SK-N-SH (cell line): Measurements from ENCODE around the gene RFX3. TPM values are rescaled to one million over a fixed set of nuclear protein-coding genes. Genes with fewer than 3 reads are reported as not detected.

Source experiments
- CTCF ChIA-PET: fragments of 300-600, 350-600 bp; formaldehyde crosslinking; extraction: SDS; loops from one replicate; lab custom pipeline; 2021; lab: Yijun Ruan, JAX
- POLR2A ChIA-PET: fragments of 350-600 bp; sonication (Branson Sonifier 250); formaldehyde crosslinking; extraction: SDS; loops from one replicate; lab custom pipeline; 2020; ENCODE audit warnings: antibody characterized with exemption, inconsistent platforms; lab: Yijun Ruan, JAX
- DNase-seq: peaks from one replicate; pipeline ENCODE4 v3.0.0; 2012
- H2AFZ ChIP-seq: fragments of 200-600 bp; sonication (generic); 2 replicates; pipeline ENCODE4 v1.8.1; 2016; ENCODE audit warnings: antibody characterized with exemption, mild to moderate bottlenecking, low read depth
- H3F3A ChIP-seq: fragments of 200-600 bp; sonication (generic); replicated peaks from 2 replicates; pipeline ENCODE3; 2016; ENCODE audit warnings: antibody characterized with exemption, mild to moderate bottlenecking; ENCODE audit not compliant: insufficient read depth
- H3K27ac ChIP-seq, 2 experiments: fragments of 200-500 bp in 1 of 2; fragments of 200-600 bp in 1 of 2; sonication (Bioruptor generic) in 1 of 2; sonication (generic), shearing (Covaris generic) in 1 of 2; 2 replicates each; pipeline versions ENCODE4 v1.5.1 to v1.6.1; 2014 to 2016; ENCODE audit warnings: low read depth in 2 of 2, inconsistent platforms in 1 of 2, low read length in 1 of 2, mild to moderate bottlenecking in 1 of 2, mixed read lengths in 1 of 2
- H3K27me3 ChIP-seq: fragments of 200-600 bp; sonication (generic), shearing (Covaris generic); 2 replicates; pipeline ENCODE4 v1.6.1; 2016; ENCODE audit warnings: mixed run types; ENCODE audit not compliant: insufficient read depth
- H3K36me3 ChIP-seq, 2 experiments: fragments of 200-500 bp in 1 of 2; fragments of 200-600 bp in 1 of 2; sonication (Bioruptor generic) in 1 of 2; sonication (generic) in 1 of 2; replicated peaks in 1 of 2; 2 replicates each; pipeline versions ENCODE3 to v1.5.1; 2014 to 2016; ENCODE audit warnings: low read length in 1 of 2, mild to moderate bottlenecking in 1 of 2; ENCODE audit not compliant: insufficient read depth in 2 of 2, control insufficient read depth in 1 of 2
- H3K4me1 ChIP-seq, 2 experiments: fragments of 200-500 bp in 1 of 2; fragments of 200-600 bp in 1 of 2; sonication (Bioruptor generic) in 1 of 2; sonication (generic), shearing (Covaris generic) in 1 of 2; 2 replicates each; pipeline versions ENCODE4 v1.5.1 to v1.6.1; 2014 to 2016; ENCODE audit warnings: low read depth in 1 of 2, low read length in 1 of 2, mixed run types in 1 of 2; ENCODE audit not compliant: insufficient read depth in 2 of 2, control insufficient read depth in 1 of 2
- H3K4me2 ChIP-seq: fragments of 200-600 bp; sonication (generic), shearing (Covaris generic); 2 replicates; pipeline ENCODE4 v1.6.1; 2017; ENCODE audit warnings: mixed run types
- H3K4me3 ChIP-seq, 2 experiments: fragments of 200-500 bp in 1 of 2; fragments of 200-600 bp in 1 of 2; sonication (Bioruptor generic) in 1 of 2; sonication (generic), shearing (Covaris generic) in 1 of 2; 2 replicates each; pipeline versions ENCODE4 v1.5.1 to v1.8.1; 2014 to 2016; ENCODE audit warnings: low read depth in 2 of 2, inconsistent platforms in 1 of 2, low read length in 1 of 2, mild to moderate bottlenecking in 1 of 2, mixed read lengths in 1 of 2, moderate library complexity in 1 of 2
- H3K79me2 ChIP-seq: fragments of 200-600 bp; sonication (generic); 2 replicates; pipeline ENCODE4 v1.8.1; 2017; ENCODE audit warnings: mild to moderate bottlenecking; ENCODE audit not compliant: insufficient read depth
- H3K9ac ChIP-seq: fragments of 200-600 bp; sonication (generic); 2 replicates; pipeline ENCODE4 v1.6.1; 2017; ENCODE audit warnings: mixed run types
- H3K9me2 ChIP-seq: fragments of 200-600 bp; sonication (generic); 2 replicates; pipeline ENCODE4 v1.6.1; 2017; ENCODE audit warnings: mixed run types
- H3K9me3 ChIP-seq: fragments of 200-600 bp; sonication (generic); 2 replicates; pipeline ENCODE4 v1.6.1; 2017; ENCODE audit warnings: mixed run types, mild to moderate bottlenecking, moderate library complexity
- H4K20me1 ChIP-seq: fragments of 200-600 bp; sonication (generic); 2 replicates; pipeline ENCODE4 v1.6.1; 2017; ENCODE audit warnings: mild to moderate bottlenecking, mixed run types; ENCODE audit not compliant: insufficient read depth
- ELF1 ChIP-seq: IDR thresholded peaks from 2 replicates; pipeline ENCODE4 v1.4.0; 2012
- EZH2phosphoT487 ChIP-seq: fragments of 200-600 bp; sonication (generic); IDR thresholded peaks from 2 replicates; pipeline ENCODE4 v1.6.1; 2017; ENCODE audit warnings: low read depth, mixed run types, mild to moderate bottlenecking, antibody characterized with exemption, moderate library complexity, borderline replicate concordance
- FOSL2 ChIP-seq: IDR thresholded peaks from 2 replicates; pipeline ENCODE4 v1.4.0; 2012; ENCODE audit warnings: low read depth, mild to moderate bottlenecking, moderate library complexity, borderline replicate concordance
- FOXJ3 ChIP-seq: sonication (generic); formaldehyde crosslinking; IDR thresholded peaks from 2 replicates; pipeline ENCODE4 v1.5.1; 2020; ENCODE audit warnings: mild to moderate bottlenecking, missing genetic modification reagents
- FOXM1 ChIP-seq: IDR thresholded peaks from 2 replicates; pipeline ENCODE4 v1.4.0; 2012; ENCODE audit warnings: low read depth, mild to moderate bottlenecking
- MAX ChIP-seq: IDR thresholded peaks from 2 replicates; pipeline ENCODE4 v1.4.0; 2012; ENCODE audit warnings: low read depth
- MEF2A ChIP-seq: IDR thresholded peaks from 2 replicates; pipeline ENCODE4 v1.4.0; 2012; ENCODE audit warnings: low read depth, borderline replicate concordance
- MXI1 ChIP-seq: IDR thresholded peaks from 2 replicates; pipeline ENCODE4 v1.6.1; 2012; ENCODE audit warnings: mild to moderate bottlenecking, low read depth, low read length, improper control_type of control experiment
- NRF1 ChIP-seq: IDR thresholded peaks from 2 replicates; pipeline ENCODE4 v1.6.1; 2012; ENCODE audit warnings: low read depth, mild to moderate bottlenecking, low read length
- RAD21 ChIP-seq: IDR thresholded peaks from 2 replicates; pipeline ENCODE4 v1.6.1; 2012; ENCODE audit warnings: mild to moderate bottlenecking, low read length
- RCOR1 ChIP-seq: fragments of 150-350 bp; IDR thresholded peaks from 2 replicates; pipeline ENCODE4 v1.6.1; 2017; ENCODE audit warnings: antibody characterized with exemption, low read length
- RXRA ChIP-seq: IDR thresholded peaks from 2 replicates; pipeline ENCODE4 v1.4.0; 2012; ENCODE audit warnings: low read depth, mild to moderate bottlenecking, borderline replicate concordance
- SMC3 ChIP-seq: IDR thresholded peaks from 2 replicates; pipeline ENCODE4 v1.6.1; 2012; ENCODE audit warnings: low read depth, low read length, improper control_type of control experiment
- TAF1 ChIP-seq: IDR thresholded peaks from 2 replicates; pipeline ENCODE4 v1.6.1; 2012; ENCODE audit warnings: low read depth, mild to moderate bottlenecking, low read length, moderate library complexity, borderline replicate concordance
- TCF12 ChIP-seq: IDR thresholded peaks from 2 replicates; pipeline ENCODE4 v1.4.0; 2012
- TEAD4 ChIP-seq: IDR thresholded peaks from 2 replicates; pipeline ENCODE4 v1.4.0; 2012; ENCODE audit warnings: mild to moderate bottlenecking, borderline replicate concordance; ENCODE audit not compliant: insufficient read depth
- USF2 ChIP-seq: fragments of 150-350 bp; IDR thresholded peaks from 2 replicates; pipeline ENCODE4 v1.6.1; 2017; ENCODE audit warnings: antibody characterized with exemption, low read length, low read depth, borderline replicate concordance
- WGBS: methylation state at CpG from one replicate; pipeline ENCODE4 v1.1.6; 2017; ENCODE audit warnings: low lambda C conversion rate; 5-methylcytosine and 5-hydroxymethylcytosine counted together
- polyA plus RNA-seq, 3 experiments: library from polyadenylated mRNA; depleted of rRNA; stranded (reverse); fragments of >200 nt; gene quantifications; 2 replicates each; pipeline ENCODE4 v1.2.3, GENCODE V29; 2012
- TF ChIP-seq, protein P1 (sequence below): IDR thresholded peaks from 2 replicates; pipeline ENCODE4 v1.6.1; 2012; ENCODE audit warnings: mild to moderate bottlenecking, low read depth, low read length, moderate library complexity
- TF ChIP-seq, protein P2 (sequence below): fragments of 150-350 bp; IDR thresholded peaks from 2 replicates; pipeline ENCODE4 v1.6.1; 2016; ENCODE audit warnings: mild to moderate bottlenecking, low read depth, low read length
- TF ChIP-seq, protein P3 (sequence below): IDR thresholded peaks from 2 replicates; pipeline ENCODE4 v1.4.0; 2012; ENCODE audit warnings: low read depth, borderline replicate concordance

Gene RFX3
- polyA plus RNA-seq, 1 of the 3 experiments (the other 2 are of a cell fraction) = 1.7 TPM

GRCh38 chr9:3451956-3452355 lies 73.8 kb downstream of the RFX3 start:
- 100% methylated on average over 1 of the region's 1 CpG for WGBS
- no peaks in the 10 kb centered on the region for H3K27me3 ChIP-seq
- H3K27ac ChIP-seq = no peak overlapping the region
- ChIA-PET POLR2A (no interaction called here), CTCF (interaction anchor here (1.8 kb wide), 1 partner anchor 11 kb away, joined by 10 read pairs; no protein-coding TSS in a partner anchor)
- no peak overlapping the region for H3K9ac ChIP-seq
- TF ChIP-seq TEAD4 = no peak
- TF ChIP-seq USF2 = no peak
- no peak for TF ChIP-seq RAD21
- no peak for TF ChIP-seq NRF1
- TF ChIP-seq, protein P1, sequence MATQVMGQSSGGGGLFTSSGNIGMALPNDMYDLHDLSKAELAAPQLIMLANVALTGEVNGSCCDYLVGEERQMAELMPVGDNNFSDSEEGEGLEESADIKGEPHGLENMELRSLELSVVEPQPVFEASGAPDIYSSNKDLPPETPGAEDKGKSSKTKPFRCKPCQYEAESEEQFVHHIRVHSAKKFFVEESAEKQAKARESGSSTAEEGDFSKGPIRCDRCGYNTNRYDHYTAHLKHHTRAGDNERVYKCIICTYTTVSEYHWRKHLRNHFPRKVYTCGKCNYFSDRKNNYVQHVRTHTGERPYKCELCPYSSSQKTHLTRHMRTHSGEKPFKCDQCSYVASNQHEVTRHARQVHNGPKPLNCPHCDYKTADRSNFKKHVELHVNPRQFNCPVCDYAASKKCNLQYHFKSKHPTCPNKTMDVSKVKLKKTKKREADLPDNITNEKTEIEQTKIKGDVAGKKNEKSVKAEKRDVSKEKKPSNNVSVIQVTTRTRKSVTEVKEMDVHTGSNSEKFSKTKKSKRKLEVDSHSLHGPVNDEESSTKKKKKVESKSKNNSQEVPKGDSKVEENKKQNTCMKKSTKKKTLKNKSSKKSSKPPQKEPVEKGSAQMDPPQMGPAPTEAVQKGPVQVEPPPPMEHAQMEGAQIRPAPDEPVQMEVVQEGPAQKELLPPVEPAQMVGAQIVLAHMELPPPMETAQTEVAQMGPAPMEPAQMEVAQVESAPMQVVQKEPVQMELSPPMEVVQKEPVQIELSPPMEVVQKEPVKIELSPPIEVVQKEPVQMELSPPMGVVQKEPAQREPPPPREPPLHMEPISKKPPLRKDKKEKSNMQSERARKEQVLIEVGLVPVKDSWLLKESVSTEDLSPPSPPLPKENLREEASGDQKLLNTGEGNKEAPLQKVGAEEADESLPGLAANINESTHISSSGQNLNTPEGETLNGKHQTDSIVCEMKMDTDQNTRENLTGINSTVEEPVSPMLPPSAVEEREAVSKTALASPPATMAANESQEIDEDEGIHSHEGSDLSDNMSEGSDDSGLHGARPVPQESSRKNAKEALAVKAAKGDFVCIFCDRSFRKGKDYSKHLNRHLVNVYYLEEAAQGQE = no peak
- TF ChIP-seq TCF12 = no peak
- no peak for TF ChIP-seq MEF2A
- TF ChIP-seq, protein P2, sequence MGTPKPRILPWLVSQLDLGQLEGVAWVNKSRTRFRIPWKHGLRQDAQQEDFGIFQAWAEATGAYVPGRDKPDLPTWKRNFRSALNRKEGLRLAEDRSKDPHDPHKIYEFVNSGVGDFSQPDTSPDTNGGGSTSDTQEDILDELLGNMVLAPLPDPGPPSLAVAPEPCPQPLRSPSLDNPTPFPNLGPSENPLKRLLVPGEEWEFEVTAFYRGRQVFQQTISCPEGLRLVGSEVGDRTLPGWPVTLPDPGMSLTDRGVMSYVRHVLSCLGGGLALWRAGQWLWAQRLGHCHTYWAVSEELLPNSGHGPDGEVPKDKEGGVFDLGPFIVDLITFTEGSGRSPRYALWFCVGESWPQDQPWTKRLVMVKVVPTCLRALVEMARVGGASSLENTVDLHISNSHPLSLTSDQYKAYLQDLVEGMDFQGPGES = no peak
- no peak for TF ChIP-seq SMC3
- TF ChIP-seq, protein P3, sequence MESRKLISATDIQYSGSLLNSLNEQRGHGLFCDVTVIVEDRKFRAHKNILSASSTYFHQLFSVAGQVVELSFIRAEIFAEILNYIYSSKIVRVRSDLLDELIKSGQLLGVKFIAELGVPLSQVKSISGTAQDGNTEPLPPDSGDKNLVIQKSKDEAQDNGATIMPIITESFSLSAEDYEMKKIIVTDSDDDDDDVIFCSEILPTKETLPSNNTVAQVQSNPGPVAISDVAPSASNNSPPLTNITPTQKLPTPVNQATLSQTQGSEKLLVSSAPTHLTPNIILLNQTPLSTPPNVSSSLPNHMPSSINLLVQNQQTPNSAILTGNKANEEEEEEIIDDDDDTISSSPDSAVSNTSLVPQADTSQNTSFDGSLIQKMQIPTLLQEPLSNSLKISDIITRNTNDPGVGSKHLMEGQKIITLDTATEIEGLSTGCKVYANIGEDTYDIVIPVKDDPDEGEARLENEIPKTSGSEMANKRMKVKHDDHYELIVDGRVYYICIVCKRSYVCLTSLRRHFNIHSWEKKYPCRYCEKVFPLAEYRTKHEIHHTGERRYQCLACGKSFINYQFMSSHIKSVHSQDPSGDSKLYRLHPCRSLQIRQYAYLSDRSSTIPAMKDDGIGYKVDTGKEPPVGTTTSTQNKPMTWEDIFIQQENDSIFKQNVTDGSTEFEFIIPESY = no peak
- no peak for TF ChIP-seq MAX
- TF ChIP-seq RCOR1 = no peak
- TF ChIP-seq FOXJ3 (CRISPR knock-in tag) = no peak
- no peak for TF ChIP-seq FOSL2
- no peak for TF ChIP-seq FOXM1
- TF ChIP-seq EZH2phosphoT487 = no peak
- no peak for TF ChIP-seq ELF1
- TF ChIP-seq MXI1 = no peak
- no peak for TF ChIP-seq TAF1
- TF ChIP-seq RXRA = no peak
- H3K4me3 ChIP-seq = no peak overlapping the region
- peaks cover 4% of the 10 kb centered on the region for H3F3A ChIP-seq
- no peak overlapping the region for H3K4me2 ChIP-seq
- H2AFZ ChIP-seq = no peak overlapping the region
- H3K36me3 ChIP-seq = no peaks in the 10 kb centered on the region
- no peaks in the 10 kb centered on the region for H3K9me2 ChIP-seq
- no peaks in the 10 kb centered on the region for H3K79me2 ChIP-seq
- no peaks in the 10 kb centered on the region for H3K9me3 ChIP-seq
- DNase-seq = no peak
- no peaks in the 10 kb centered on the region for H4K20me1 ChIP-seq
- peaks cover 0 to 3% of the 10 kb centered on the region in 2 experiments; a peak in 2 of 4 replicates for H3K4me1 ChIP-seq
